B cell (primary cell): ENCODE data around the gene ALOX5AP. TPM values are rescaled to one million over a fixed set of nuclear protein-coding genes. Genes with fewer than 3 reads are reported as not detected.

Source experiments
- ATAC-seq: fragments of 200-7000 bp; cut with Tn5 transposase; one replicate; pipeline ENCODE4 v1.10.0; 2021; ENCODE audit warnings: low read depth, mild to moderate bottlenecking, moderate number of reproducible peaks, moderate library complexity
- CTCF ChIA-PET: fragments of 350-600 bp; sonication (Branson Sonifier 250); formaldehyde crosslinking; loops from one replicate; lab custom pipeline; 2021; ENCODE audit warnings: antibody characterized with exemption, inconsistent platforms; lab: Charles Lee
- POLR2A ChIA-PET: fragments of 350-600 bp; sonication (Branson Sonifier 250); formaldehyde crosslinking; loops from one replicate; lab custom pipeline; 2021; ENCODE audit warnings: antibody characterized with exemption; lab: Charles Lee
- DNase-seq: peaks from one replicate; pipeline ENCODE4 v3.0.0; 2013
- H2AFZ ChIP-seq: 2 replicates; pipeline ENCODE4 v1.6.1; 2012; ENCODE audit warnings: mild to moderate bottlenecking, low read depth, low read length; ENCODE audit not compliant: insufficient read depth, poor library complexity, severe bottlenecking
- H3K27ac ChIP-seq, 2 donors: 1 replicate in 1 of 2; 2 replicates in 1 of 2; pipeline ENCODE4 v1.5.1; 2012 to 2013; ENCODE audit warnings: low read length in 2 of 2, mild to moderate bottlenecking in 2 of 2, moderate library complexity in 1 of 2
- H3K27me3 ChIP-seq, 4 experiments: fragments of 200-600 bp in 1 of 4; sonication (generic) in 1 of 4; replicated peaks in 1 of 4; 1 replicate in 2 of 4; 2 replicates in 2 of 4; pipeline versions ENCODE4 v1.6.1 to v1.7.0; 2013 to 2016; ENCODE audit warnings: low read length in 3 of 4, mild to moderate bottlenecking in 2 of 4, mixed read lengths in 1 of 4, moderate library complexity in 1 of 4; ENCODE audit not compliant: insufficient read depth in 4 of 4, control insufficient read depth in 3 of 4; ENCODE audit errors: control extremely low read depth in 1 of 4
- H3K36me3 ChIP-seq, 2 experiments: replicated peaks in 1 of 2; 1 replicate in 1 of 2; 2 replicates in 1 of 2; pipeline versions ENCODE4 v1.6.1 to v1.7.1; 2013; ENCODE audit warnings: low read length in 1 of 2; ENCODE audit not compliant: insufficient read depth in 2 of 2, control insufficient read depth in 1 of 2; ENCODE audit errors: control extremely low read depth in 1 of 2, extremely low read depth in 1 of 2
- H3K4me1 ChIP-seq, 2 donors: fragments of 200-600 bp in 1 of 2; sonication (generic) in 1 of 2; 1 replicate in 1 of 2; 2 replicates in 1 of 2; pipeline versions ENCODE4 v1.5.1 to v1.6.1; 2013 to 2017; ENCODE audit warnings: low read length in 2 of 2; ENCODE audit not compliant: control insufficient read depth in 2 of 2, insufficient read depth in 2 of 2
- H3K4me2 ChIP-seq: replicated peaks from 2 replicates; pipeline ENCODE3; 2012; ENCODE audit warnings: mild to moderate bottlenecking, low read depth, low read length; ENCODE audit not compliant: poor library complexity, severe bottlenecking
- H3K4me3 ChIP-seq, 5 experiments: fragments of 200-600 bp in 1 of 5; sonication (generic) in 1 of 5; 1 replicate in 3 of 5; 2 replicates in 2 of 5; pipeline versions ENCODE4 v1.5.1 to v1.7.0; 2011 to 2016; ENCODE audit warnings: low read length in 4 of 5, mild to moderate bottlenecking in 4 of 5, low read depth in 2 of 5, control low read depth in 1 of 5, moderate library complexity in 1 of 5; ENCODE audit not compliant: insufficient read depth in 1 of 5; ENCODE audit errors: control extremely low read depth in 1 of 5, extremely low read depth in 1 of 5
- H3K79me2 ChIP-seq: fragments of 200-600 bp; sonication (generic); one replicate; pipeline ENCODE4 v1.6.0; 2016; ENCODE audit warnings: low read length; ENCODE audit not compliant: control insufficient read depth, insufficient read depth
- H3K9ac ChIP-seq: fragments of 200-600 bp; sonication (generic); 2 replicates; pipeline ENCODE4 v1.6.1; 2017; ENCODE audit warnings: mild to moderate bottlenecking, low read length, moderate library complexity
- H3K9me3 ChIP-seq, 3 donors: one replicate each; pipeline versions ENCODE4 v1.6.1 to v1.7.1; 2013; ENCODE audit warnings: low read length in 2 of 3; ENCODE audit not compliant: control insufficient read depth in 2 of 3, insufficient read depth in 1 of 3; ENCODE audit errors: control extremely low read depth in 1 of 3
- H4K20me1 ChIP-seq: 2 replicates; pipeline ENCODE4 v1.6.0; 2012; ENCODE audit warnings: mild to moderate bottlenecking, low read length; ENCODE audit not compliant: insufficient read depth, control insufficient read depth, poor library complexity, severe bottlenecking
- H3K27ac Mint-ChIP-seq: one replicate; pipeline ENCODE4 v1.8.0; 2021; ENCODE audit warnings: mixed read lengths
- H3K27me3 Mint-ChIP-seq: one replicate; pipeline ENCODE4 v1.8.0; 2021; ENCODE audit warnings: mixed read lengths
- H3K4me1 Mint-ChIP-seq: one replicate; pipeline ENCODE4 v1.8.0; 2021; ENCODE audit warnings: mixed read lengths
- H3K4me3 Mint-ChIP-seq: one replicate; pipeline ENCODE4 v1.8.0; 2021; ENCODE audit warnings: mixed read lengths
- H3K9me3 Mint-ChIP-seq: one replicate; pipeline ENCODE4 v1.8.0; 2022; ENCODE audit warnings: mixed read lengths; ENCODE audit not compliant: insufficient read depth
- CTCF ChIP-seq: fragments of 200-600 bp; IDR thresholded peaks from one replicate; pipeline ENCODE4 v1.8.0; 2022; ENCODE audit warnings: antibody characterized with exemption, mild to moderate bottlenecking
- EZH2 ChIP-seq: IDR thresholded peaks from 2 replicates; pipeline ENCODE4 v1.6.1; 2012; ENCODE audit warnings: borderline replicate concordance, low read depth, mild to moderate bottlenecking, moderate library complexity, low read length; ENCODE audit not compliant: insufficient read depth, poor library complexity, severe bottlenecking
- WGBS: methylation state at CpG from one replicate; pipeline ENCODE4 v1.1.5; 2013; ENCODE audit warnings: missing lambda C conversion rate; ENCODE audit not compliant: insufficient coverage; 5-methylcytosine and 5-hydroxymethylcytosine counted together
- intact Hi-C: fragments of 100-400 bp; cut with micrococcal nuclease; formaldehyde crosslinking; loops from one replicate; pipeline ENCODE4 v1.10.0; 2022
- polyA plus RNA-seq: library from polyadenylated mRNA; depleted of rRNA; stranded (reverse); fragments of >200 nt; gene quantifications from 2 replicates; pipeline ENCODE4 v1.2.3, GENCODE V29; 2012
- total RNA-seq, 2 donors: library from RNA; stranded (reverse); fragments of 120-200 nt in 1 of 2; gene quantifications; 1 replicate in 1 of 2; 2 replicates in 1 of 2; pipeline versions ENCODE4 v1.2.3 to v1.2.4, GENCODE V29; 2013 to 2022

Gene ALOX5AP
- total and polyA plus RNA-seq, 2 donors (not counting 1 experiment from before 2014, with no cell fraction given): 81.4 to 87.5 TPM

- H3K4me1 Mint-ChIP-seq: peaks cover 8% of the 10 kb centered on the region
- TF ChIP-seq CTCF: no peak
- TF ChIP-seq EZH2: no peak
- no peaks in the 10 kb centered on the region for H3K27me3 ChIP-seq
- WGBS: 100% methylated on average over 1 of the region's 4 CpGs
- no peaks in the 10 kb centered on the region for H3K9me3 Mint-ChIP-seq
- H3K4me3 ChIP-seq: no peak overlapping the region
- ChIA-PET POLR2A (no interaction called here), CTCF (no interaction called here)
- H3K9me3 ChIP-seq: no peaks in the 10 kb centered on the region
- no peak overlapping the region for H3K4me3 Mint-ChIP-seq
- no peak overlapping the region for H3K27ac Mint-ChIP-seq
- peaks cover 6% of the 10 kb centered on the region for H4K20me1 ChIP-seq
- no peak overlapping the region for H3K27ac ChIP-seq
- no peak for ATAC-seq
- DNase-seq: no peak
- H3K36me3 ChIP-seq: peaks cover 5 to 61% of the 10 kb centered on the region in 2 experiments
- peaks cover 5% of the 10 kb centered on the region in 2 donors for H3K4me1 ChIP-seq
- no peaks in the 10 kb centered on the region for H3K79me2 ChIP-seq
- H3K4me2 ChIP-seq: no peak overlapping the region
- no peak overlapping the region for H2AFZ ChIP-seq
- no peak overlapping the region for H3K9ac ChIP-seq
- no peaks in the 10 kb centered on the region for H3K27me3 Mint-ChIP-seq
- intact Hi-C loops: no loop called here
Observed at GRCh38 chr13:30762643-30763042, 27.3 kb downstream of the ALOX5AP start.

GRCh38 chr13:30763786-30764413, 28.6 kb downstream of the ALOX5AP start:
- Histone ChIP-seq H2AFZ (no peak overlapping the region), H3K27ac (no peak overlapping the region), H3K4me2 (no peak overlapping the region), H3K9ac (no peak overlapping the region), H3K9me3 (no peaks in the 10 kb centered on the region), H3K4me3 (no peak overlapping the region), H4K20me1 (no peaks in the 10 kb centered on the region), H3K4me1 (peaks cover 5% of the 10 kb centered on the region in 2 donors), H3K27me3 (no peaks in the 10 kb centered on the region), H3K79me2 (no peaks in the 10 kb centered on the region), H3K36me3 (peaks cover 5 to 48% of the 10 kb centered on the region in 2 experiments)
- DNase-seq (no peak), ATAC-seq (no peak)
- 86% methylated on average over 4 of the region's 8 CpGs for WGBS
- POLR2A ChIA-PET: no interaction called here
- Mint-ChIP-seq H3K27me3 (no peaks in the 10 kb centered on the region), H3K27ac (no peak overlapping the region), H3K9me3 (no peaks in the 10 kb centered on the region), H3K4me1 (peaks cover 8% of the 10 kb centered on the region), H3K4me3 (no peak overlapping the region)
- TF ChIP-seq CTCF (no peak), EZH2 (no peak)
- CTCF ChIA-PET: interaction anchor here (0.8 kb wide), 1 partner anchor 640 kb away, joined by 3 read pairs; no protein-coding TSS in a partner anchor
- intact Hi-C loops: no loop called here
